GM12801 (cell line): ENCODE measurements around the gene LRRTM4.

Experiments
- TF ChIP-seq, protein P1 (sequence below): IDR thresholded peaks from one replicate; pipeline ENCODE4 v1.5.1; 2011; ENCODE audit warnings: control low read depth; ENCODE audit not compliant: insufficient read length; ENCODE audit errors: extremely low read depth

The LRRTM4 gene

DNA sequence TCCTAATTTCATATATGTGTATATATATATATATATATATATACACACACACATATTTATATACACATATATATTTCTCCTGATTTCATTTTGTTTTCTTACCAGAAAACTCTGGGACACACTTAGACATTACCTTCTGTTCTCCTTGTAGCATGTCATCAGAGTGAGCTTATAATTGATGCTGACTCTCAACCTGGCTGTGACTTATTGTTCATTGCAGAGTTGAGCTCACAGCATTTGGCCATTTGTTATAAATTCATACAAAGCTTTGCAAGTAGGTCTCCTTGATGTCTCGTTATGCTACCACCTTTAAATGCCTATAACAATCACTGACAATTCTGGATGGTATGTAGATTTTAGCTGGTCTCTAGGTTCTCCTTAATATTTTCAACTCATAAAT lies 314.8 kb downstream of the LRRTM4 start:
- TF ChIP-seq, protein P1, sequence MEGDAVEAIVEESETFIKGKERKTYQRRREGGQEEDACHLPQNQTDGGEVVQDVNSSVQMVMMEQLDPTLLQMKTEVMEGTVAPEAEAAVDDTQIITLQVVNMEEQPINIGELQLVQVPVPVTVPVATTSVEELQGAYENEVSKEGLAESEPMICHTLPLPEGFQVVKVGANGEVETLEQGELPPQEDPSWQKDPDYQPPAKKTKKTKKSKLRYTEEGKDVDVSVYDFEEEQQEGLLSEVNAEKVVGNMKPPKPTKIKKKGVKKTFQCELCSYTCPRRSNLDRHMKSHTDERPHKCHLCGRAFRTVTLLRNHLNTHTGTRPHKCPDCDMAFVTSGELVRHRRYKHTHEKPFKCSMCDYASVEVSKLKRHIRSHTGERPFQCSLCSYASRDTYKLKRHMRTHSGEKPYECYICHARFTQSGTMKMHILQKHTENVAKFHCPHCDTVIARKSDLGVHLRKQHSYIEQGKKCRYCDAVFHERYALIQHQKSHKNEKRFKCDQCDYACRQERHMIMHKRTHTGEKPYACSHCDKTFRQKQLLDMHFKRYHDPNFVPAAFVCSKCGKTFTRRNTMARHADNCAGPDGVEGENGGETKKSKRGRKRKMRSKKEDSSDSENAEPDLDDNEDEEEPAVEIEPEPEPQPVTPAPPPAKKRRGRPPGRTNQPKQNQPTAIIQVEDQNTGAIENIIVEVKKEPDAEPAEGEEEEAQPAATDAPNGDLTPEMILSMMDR, result no peak

DNA sequence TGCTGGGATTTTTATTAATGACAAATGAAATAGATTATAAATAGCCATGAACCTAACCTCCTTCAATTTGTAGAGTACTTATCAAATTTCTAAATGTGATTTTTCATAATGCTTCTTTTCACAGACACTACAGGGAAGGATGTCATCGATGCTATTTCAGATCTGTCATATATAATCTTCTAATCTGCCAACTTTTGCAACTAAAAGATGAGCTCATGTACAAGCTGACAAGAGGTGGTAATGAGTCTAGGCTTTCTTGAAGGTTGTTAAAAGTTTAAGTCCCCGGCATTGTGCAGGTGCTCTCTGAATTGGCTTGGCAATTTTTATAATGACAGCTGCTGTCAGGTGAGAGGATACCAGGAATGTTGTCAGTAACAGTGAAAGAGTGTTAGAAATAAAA lies 320.4 kb downstream of the LRRTM4 start:
- TF ChIP-seq, protein P1, result no peak

DNA sequence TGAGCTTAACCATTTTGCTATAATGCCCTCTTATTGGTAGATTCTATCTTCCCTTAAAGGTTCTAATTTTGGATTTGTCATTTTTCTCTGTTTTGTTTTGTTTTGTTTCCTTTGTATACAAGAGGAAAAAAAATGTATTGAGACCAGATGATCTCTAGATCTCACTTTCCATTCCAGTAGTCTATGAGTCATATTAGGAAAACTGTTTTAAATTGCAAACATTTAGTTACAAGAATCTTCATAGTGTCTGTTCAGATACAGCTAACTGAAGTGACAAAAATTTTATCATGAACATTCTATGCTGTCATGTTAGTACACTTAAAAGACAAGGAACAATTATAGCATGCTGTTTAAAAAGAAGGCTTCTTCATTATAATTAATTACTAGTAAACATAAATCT lies 322.8 kb downstream of the LRRTM4 start:
- TF ChIP-seq, protein P1, result no peak

DNA sequence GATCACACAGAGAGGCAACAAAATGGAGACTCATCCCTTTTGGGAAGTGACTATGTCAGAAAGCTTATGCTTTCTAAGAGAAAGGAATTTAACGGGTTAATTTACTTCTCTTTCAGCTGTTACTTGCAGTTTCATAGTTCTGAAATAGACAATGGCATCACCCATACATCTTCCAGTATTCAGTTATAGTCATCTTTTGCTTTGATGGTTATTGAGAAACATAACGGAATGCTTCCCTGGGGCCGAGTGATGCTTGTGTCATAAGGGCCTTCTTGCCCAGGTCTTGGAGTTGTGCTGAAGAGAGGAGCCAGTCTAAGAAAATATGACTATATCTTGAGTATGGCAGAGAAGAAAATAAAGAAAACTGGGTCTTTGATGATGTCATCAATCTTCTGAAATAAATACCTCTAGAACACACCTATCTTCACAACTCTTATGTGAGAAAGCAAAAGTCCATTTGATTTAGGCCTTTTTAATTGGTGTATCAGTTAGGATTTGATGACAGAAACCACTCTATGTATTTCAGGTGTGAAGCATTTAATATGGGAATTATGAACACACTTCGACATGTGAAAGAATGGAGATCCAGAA lies 328.2 kb downstream of the LRRTM4 start:
- TF ChIP-seq, protein P1, result no peak

DNA sequence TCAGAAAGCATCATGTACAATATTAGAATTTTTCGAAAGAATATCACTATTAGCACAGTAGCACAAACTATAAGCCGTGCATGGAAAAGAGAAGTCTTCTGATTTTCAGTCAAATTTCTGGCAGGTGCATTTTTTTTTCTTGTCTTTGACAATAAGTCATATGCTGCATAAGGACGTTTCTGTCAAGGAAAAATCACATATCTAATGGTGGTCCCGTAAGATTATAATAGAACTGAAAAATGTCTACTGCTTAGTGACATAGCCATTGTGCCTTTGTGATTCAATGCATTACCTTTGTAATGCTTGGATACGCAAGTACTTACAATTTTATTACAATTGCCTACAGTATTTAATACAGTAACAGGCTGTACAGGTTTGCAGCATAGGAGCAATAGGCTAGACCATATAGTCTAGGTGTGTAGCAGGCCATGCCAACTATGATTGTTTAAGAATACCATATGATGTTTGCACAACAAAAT lies 329.3 kb downstream of the LRRTM4 start:
- TF ChIP-seq, protein P1, result no peak

DNA sequence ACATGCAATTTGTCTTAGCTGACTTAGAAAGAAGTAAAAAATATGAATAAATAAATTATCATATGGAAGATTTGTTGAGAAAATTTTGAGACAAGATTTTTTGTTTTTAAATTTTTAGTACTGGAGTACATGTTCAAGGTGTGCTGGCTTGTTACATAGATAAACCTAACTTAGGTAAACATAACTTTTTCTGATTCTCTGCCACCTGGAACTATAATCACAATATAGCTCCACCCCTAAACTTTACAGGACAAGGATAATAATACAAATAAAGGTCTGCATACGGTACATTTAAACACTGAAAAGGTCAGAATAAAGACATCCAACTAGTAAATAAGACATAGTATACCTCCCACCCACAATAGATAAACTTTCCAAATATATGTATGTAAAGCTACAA lies 330.5 kb downstream of the LRRTM4 start:
- TF ChIP-seq, protein P1, result no peak

DNA sequence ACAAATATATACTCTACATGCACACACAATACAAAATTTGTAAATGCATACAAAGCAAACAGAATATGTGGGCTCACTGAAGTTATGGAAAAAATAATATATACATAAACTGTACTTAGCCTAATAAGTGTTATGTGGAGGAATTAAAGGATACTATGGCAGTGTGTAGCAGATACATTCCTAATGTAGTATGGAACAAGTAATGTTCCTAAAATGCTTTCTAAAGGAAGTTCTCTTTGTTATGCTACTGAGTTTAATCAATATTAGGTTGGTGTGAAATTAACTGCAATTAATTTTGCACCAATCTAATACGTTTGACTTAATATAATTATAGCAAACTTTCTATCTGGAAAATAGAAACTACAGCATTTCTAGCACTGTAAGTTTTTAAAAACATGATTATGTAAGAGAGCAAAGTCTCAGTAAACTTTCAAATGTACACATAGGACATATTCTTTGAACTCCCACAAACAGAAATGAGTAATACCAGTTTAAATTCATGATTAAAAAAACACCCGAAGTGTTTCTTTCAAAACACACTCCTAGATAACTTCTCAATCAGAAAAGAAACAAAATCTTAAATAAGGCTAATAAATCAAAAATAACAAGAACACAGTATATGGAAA lies 331.3 kb downstream of the LRRTM4 start:
- TF ChIP-seq, protein P1, result no peak
